GM20431 (cell line): ENCODE measurements around the gene XPA.
"Not testable (repeated sequence)": the region's sequence is repeated elsewhere in the genome, so short reads cannot be mapped to it uniquely, and the experiment has no call there.

Experiments
- in situ Hi-C: fragments of 300-500 bp; cut with MseI, MboI; formaldehyde crosslinking; loops from one replicate; pipeline ENCODE4 v1.15.0; 2020; ENCODE audit warnings: low sequenced_read_pairs; ENCODE audit not compliant: unreplicated experiment

The XPA gene

DNA sequence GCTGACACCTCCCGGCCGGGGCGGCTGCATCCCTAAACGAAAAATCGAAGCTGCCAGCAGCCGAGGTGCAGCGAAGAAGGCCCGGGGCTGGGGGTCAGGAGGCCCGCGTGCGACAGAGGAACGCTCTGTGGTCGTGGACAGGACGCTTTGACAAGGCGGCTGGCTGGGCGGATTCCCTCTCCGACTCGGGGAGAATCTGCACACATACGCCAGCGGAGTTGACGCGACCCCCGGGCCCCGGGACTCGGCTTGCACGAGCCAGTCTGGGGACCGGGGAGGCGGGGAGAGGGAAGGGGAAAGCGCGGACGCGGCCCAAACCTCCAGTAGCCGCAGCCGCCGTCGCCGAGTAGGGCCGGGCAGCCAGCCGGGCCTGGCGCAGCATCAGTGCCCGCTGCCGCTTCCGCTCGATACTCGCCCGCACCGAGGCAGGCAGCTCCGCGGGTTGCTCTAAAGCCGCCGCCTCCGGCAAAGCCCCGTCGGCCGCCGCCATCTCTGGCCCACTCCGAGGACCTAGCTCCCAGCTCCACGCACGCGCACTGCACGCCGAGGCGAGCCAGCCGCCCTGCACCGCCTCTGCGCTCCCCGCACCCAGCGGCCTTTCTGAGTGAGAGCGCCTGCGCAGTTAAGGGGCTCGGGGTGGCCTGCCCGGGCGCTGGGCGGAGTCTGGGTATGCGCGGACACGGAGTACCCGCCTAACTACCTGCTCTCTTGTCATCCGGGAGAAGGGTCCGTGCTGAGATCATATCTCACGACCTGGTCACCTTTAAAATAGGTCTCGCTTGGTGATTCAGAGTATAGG lies at the start of gene XPA:
TSS of gene XPA (minus strand) at position 538 of the 799 bp plus-strand sequence. CDS start at position 490, 48 bp downstream.
- in situ Hi-C loops = no loop called here

DNA sequence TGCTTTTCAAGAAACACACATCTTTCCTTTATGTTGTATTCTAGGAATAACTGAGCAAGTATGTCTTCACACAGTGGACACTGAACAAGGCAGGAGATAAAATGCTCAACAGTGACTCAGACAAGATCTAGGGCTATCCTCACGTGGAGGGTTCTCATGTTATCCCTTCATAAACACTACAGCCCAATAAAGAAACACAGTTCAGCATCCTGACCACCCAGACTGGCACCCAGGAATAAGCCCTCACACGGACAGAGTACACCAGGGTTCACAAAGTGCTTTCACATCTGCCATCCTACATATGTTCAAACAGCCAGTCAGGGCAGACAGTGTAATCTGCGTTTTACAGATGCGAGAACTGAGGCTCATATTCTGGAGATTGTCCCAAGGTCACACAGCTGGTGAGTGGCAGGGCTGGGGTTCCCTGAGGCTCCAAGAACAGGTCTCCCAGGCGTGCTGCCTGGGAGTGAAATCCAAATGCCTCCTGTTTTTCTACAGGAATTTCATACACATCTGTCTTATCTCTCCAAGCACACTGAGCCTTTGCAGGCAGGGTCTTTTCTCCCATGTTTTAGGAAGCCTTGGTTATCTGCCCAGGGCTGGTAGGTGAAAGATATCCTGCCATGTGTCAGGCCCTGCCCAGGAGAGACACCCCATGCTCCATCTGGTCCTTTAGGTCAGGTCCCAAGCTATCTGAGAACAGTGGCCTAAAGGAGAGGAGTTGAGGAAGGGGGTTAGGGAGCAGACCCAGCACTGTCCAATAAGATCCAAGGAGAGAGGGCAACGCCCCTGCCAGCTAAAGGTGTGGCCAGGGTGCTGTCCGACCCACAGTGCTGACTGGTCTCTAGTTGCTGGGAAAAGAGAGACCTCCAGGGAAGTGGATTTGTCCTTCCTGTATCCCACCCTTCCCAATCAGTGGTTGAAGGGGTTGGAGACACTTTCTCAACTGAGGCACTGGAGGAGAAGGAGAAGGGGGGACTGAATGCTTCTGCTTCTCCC lies 47.9 kb upstream of the XPA start:
- in situ Hi-C loops = no loop called here

DNA sequence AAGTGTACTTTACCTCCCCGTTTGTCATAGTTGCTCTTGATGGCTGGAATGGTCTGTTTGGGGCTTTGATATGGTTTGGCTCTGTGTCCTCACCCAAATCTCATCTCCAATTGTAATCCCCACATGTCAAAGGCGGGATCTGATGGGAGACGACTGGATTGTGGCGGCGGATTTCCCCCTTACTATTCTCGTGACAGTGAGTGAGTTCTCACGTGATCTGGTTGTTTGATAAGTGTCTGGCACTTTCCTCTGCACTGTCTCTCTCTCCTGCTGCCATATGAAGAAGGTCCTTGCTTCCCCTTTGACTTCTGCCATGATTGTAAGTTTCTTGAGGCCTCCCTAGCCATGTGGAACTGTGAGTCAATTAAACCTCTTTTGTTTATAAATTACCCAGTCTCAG lies 46.9 kb upstream of the XPA start:
- in situ Hi-C loops = not testable (repeated sequence)

DNA sequence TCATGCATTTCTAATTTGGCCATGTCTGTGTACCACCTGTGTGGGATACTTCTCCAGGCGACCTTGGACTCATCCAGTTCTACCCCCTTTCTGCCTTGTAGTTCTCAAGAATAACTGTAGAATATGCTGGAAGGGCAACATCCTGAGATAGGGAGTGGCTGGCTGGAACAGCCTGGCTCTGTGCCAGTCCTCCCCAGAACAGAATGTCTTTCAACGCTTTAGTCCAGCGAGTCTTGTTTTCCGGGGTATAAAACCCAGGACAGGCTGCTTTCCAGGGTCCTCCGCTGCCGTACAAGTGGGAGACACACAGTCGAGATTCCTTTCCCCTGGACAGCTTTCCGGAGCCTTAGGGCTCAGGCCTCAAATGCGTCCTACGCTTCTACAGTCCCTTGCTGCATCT lies 45.4 kb upstream of the XPA start:
- in situ Hi-C loops = no loop called here

DNA sequence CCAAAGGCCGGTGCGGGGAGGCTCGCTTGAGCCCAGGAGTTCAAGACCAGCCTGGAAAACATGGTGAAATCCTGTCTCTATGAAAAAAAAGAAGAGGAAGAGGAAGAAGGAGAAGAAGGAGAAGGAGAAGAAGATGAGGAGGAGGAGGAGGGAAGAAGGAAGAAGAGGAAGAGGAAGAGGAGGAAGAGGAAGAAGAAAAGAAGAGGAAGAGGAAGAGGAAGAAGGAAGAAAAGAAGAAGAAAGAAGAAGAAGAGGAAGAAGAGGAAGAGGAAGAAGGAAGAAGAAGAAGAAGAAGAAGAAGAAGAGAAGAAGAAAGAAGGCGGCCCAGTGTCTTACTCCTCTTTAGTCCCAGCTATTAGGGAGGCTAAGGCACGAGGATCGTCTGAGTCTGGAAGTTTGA lies 44.8 kb upstream of the XPA start:
- in situ Hi-C loops = no loop called here

DNA sequence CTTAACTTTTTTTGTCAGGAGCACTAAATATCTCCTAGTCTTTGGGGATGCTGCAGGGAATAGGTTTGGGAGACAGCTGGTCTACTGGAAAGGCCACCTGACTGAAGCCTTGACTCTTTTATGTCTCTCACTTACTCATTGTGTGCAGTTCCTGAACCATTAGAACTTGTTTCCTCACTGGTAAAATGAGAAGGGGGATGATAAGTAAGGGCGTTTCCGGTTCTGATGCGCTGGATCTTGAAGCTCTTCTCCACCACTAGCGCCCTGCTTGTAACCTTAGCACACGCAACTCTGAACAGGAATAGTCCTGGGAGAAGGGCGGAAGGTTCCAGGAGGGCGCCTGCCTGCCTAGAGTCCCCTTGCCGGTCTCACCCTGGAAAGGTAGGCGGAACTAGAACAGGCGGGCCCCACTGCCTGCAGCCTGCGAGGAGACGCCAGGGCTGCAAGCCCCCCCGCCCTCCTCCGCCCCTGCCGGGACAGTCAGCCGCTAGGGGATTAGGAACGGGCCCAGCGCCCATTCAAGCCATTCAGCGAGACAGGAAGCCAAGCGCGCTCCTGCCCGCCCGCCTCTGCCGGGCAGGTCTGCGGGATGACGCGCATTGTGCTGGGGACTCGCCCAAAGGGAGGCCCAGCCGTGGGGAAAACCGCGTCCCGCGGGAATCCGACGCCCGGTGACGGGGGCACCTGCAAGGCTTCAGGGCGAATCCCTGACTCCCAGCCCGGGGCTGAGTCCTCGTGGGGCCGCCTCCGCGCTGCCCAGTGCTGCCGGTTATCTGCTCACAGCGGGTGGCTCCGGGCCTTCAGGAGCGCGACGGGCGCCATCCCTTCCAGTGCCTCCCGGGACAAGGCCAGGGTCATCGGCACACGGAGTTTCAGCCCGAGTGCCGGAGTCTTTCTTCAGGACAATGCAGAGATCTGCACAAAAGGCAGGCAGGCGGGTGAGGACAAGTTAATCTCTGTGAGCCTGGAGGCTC lies 44.0 kb upstream of the XPA start:
- in situ Hi-C loops = no loop called here

DNA sequence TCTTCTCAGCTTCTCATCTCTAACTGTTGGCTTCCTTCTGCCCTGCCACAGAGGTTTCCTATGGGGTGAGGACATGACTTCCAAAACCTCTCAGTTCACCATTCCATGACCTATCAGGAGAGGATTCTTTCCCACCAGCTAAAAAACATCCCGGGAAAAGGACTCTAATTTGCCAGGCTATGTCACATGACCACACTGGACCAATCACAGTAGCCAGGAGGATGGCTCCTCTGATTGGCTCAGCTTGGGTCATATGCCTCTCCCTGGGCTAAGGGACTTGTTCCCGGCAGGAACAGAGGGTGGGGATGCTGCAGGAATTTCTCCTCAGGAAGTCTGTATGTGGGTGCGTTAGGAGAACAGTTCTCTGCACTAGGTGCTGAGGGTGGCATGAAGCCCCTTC lies 40.3 kb upstream of the XPA start:
- in situ Hi-C loops = no loop called here

DNA sequence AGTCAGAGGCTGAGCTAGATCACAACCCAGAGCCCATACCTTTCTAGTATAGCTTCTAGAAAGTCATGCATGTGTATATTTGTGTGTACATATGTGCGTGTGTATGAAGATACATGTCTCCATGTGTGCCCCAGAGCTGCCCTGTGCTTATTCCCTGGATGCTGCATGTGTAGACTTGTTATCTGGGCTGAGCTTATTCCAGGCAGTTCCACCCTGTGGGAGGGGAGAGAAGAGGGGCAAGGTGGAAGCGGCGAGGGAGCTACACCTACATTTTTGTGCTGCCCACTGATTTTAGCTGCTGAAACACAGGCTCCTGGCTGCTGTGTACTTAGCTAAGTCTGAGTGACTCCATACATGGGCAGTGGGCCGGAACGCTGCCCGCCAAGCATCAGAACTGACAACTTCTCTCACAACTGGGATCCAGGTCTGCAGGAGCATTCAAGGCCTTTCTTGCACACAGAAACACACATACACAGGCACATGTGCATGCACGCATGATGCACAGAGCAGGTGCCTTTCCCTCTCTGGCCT lies 38.0 kb upstream of the XPA start:
- in situ Hi-C loops = no loop called here

DNA sequence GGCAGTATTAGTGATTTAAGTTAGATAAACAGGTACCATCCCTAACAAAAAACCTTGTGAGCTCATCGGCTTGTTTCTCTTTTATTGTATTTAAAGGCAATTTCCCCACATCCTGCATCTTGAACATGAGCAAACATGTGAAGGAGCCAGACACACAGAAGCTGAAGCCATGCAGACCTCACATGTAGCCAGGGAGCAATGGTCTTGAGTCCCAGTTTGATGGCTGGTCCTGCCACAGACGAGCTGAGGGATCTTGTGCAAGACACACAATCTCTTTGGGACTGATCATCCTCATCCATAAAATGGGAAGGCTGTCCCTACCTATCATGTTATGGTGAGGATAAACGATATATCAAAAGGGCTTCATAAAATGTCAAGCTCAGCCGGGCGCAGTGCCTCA lies 29.6 kb upstream of the XPA start:
- in situ Hi-C loops = no loop called here

DNA sequence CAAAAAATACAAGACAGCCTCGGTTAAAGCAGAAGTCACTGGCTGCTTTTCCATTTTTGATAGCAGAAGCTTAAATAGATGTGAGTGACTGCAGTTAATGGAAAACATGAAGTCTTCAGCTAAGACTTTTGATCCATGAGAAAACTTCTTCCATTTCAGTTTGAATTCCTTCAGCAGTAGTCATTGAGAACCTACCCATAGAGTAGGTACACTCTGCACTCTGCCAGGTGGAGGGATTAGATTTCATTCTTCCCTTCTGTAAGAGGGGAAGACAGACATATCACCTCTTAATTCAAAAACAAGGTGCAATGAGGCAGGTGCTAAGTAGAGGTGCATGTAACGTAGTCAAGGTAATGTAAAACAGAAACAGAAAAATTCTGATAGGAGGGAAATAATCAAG lies 26.7 kb upstream of the XPA start:
- in situ Hi-C loops = no loop called here

DNA sequence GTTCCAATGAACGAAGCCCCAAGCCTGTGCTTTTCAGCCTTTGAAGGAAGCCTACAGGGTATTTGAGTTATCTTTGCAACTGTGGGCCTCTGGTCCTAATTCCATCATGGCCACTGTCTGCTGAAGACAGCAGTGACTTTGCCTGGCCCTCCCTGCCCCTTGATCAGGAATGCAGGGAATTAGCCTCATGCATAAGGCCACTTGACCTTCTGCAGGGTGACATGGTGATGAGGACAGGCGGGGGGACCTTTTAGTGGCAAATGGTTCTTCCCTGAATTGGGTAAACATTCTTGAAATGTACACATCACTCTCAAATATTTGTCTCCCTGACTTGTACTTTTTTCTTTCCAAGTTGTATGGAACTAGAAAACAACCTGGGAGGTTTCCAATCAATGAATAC lies 25.2 kb upstream of the XPA start:
- in situ Hi-C loops = no loop called here

DNA sequence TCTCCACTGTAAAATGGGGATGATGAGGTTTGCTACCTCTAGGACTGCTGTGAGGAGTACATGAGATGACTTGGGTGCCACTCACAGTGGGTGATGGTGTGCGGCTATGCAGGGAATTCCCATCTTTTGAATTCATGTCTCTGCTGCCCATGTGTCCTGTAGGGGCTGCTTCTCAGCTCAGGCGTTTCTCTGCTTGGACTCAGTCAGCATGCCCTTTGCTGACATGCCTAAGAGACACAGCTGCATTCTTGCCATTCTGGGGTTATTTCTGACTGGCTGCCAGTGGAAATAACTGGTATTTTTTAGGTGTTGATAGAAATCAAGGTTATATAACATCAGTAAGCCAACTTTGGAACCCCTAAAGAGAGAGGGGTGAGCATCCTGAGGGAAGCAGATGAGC lies 24.3 kb upstream of the XPA start:
- in situ Hi-C loops = no loop called here

DNA sequence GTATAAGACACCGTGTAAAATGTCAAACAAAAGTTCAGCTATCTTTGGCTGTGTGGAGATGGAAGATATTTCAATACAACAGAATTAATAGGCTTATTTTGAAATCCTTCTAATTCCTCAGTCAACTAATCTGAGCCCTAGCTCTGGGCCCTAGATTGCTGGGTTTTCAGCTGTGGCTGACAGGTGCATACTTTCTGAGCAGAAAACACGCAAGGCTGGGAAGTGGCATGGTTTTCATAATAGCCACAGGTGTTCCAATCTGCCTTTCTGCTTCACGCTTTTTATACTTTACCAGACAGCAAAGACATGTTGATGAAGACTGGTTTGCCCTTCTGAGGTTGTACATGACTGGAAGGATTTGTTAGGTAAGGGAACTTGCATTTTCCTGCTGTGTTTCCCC lies 20.7 kb upstream of the XPA start:
- in situ Hi-C loops = loop anchor here (10.0 kb wide), 1 partner anchor 177 kb away; no protein-coding TSS in a partner anchor

DNA sequence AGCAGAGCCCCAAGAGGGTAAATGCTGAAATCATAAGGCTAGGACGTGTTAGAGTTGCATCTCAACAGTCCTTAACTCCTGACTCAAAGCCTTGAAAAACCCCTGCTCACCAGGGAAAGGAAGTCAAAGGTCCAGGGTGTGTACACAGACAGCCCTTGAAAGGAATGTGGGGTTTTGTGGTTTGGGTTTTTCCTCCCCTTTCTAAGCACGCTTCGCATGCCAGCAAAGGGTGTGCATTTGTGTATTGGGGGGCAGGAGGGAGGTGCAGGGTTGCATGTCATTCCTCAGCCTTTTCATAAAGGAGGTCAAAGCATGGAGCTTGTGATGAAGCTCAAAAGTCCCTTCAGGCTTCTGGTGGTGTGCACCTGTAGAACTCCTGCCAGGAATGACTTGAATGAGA lies 17.3 kb upstream of the XPA start:
- in situ Hi-C loops = loop anchor here (10.0 kb wide), 1 partner anchor 180 kb away; no protein-coding TSS in a partner anchor

DNA sequence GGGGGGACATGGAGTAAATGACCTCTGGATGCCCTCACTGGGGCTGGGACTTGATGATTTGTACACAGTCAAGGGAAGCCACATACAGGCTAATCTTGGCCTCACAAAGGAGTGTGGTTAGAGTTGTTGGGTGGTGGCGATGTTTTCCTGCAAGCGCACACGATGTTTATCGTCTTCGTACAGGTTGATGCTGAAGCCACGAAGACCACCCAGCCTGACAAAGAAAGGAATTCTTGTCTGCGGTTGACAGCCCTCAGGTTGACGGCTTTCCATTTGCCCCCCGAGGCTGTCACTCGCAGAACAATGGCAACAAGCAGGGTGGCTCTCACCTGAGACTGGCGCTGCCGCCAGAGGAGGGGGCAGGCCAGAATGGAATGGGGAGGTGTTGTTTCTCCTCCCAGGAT lies 14.1 kb upstream of the XPA start:
- in situ Hi-C loops = loop anchor here (10.0 kb wide), 1 partner anchor 184 kb away; no protein-coding TSS in a partner anchor

DNA sequence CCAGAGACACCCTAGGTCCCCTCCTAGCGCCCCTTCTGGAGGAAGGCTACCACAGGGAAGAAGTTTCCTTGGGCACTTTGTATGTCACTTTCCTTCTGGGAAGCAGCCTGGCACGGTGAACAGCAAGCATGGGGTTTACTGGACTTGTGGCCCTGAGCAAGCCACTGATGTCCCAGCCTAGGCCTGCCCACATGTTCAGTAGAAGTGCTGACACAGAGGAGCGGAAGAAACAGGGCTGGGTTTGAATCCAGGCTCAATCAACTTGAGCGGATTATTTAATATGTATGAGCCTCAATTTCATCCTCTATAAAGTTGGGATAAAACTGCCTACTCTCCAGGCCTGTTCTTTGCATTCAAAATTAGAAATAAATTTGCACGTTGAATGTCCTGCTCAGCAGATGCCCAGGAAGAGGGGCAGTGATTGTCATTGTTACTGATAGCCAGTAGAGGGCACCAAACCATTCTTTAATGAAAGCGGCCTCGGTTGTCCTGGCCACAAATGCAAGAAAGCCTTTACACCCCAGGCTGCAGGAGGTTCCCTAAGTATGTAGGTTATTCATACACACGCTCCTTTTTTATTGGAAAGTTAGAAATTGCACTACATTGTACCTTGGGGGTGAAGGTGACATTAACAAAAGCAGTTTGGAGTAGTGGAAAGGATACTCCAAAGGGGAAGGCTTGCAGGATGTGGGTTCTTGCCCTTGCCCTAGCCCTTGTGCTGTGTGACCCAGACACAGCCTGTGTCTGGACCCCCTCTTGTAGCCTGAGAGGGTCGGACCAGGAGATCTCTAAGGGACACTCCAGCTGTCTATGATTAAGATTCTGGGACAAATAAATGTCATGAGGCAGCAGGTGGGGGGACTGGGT lies 13.4 kb upstream of the XPA start:
- in situ Hi-C loops = loop anchor here (10.0 kb wide), 1 partner anchor 184 kb away; no protein-coding TSS in a partner anchor

DNA sequence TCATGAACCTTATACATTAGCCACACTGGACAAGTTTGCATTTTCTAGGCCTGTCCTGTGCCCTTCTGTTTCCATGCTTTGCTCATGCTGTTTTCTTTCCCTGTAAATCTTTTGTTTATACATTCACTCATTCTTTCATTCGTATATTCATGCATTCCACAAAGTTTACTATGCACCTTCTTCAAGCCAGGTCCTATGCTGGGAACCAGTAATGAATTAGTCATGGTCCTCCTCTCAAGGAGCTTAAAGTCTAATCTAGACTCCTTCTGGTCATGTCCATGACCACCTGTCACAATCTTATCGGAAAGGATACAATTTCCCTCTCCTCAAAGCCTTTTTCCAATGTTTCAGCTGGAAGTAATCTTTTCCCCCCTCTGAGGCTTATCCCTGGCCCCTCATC lies 9.1 kb upstream of the XPA start:
- in situ Hi-C loops = no loop called here

DNA sequence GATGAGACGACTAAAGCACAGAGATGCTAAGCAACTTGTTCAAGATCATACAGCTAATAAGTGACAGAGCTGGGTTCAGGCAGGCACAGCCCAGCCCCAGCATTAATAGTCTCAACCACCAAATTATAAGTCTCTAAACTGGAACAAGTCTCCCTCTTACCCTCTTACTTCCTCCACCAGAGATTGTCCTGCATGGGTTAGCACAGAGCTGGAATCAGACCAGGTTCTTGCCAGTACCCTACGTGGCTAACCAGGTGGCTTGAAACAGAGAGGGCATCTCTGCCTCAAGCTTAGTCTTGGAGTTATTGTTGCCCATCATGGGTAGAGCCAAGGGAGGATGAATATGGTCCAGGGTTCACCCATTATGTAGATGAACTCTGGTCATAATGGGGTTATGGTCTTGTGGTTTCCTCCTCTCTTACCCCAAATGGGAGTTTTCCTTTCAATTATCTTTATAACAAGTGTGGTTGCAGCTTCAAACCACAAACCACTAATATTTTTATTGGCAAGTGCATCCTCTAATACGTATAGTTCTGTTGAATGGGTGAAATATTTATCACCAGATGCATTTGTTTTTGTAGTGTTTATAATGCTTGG lies 8.3 kb upstream of the XPA start:
- in situ Hi-C loops = no loop called here
